HG02970 (cell line): ENCODE results near the gene ZNF718.
A peak's percentile ranks its signal among the peaks of the same experiment; 100 is the strongest.
"Not testable (repeated sequence)": the region's sequence is repeated elsewhere in the genome, so short reads cannot be mapped to it uniquely, and the experiment has no call there.

Experiments used
- ATAC-seq: cut with Tn5 transposase; IDR thresholded peaks from one replicate; pipeline ENCODE4 v1.9.1; 2021; ENCODE audit warnings: mild to moderate bottlenecking, moderate library complexity, moderate number of reproducible peaks; ENCODE audit not compliant: unreplicated experiment, low FRiP score

The ZNF718 gene

DNA sequence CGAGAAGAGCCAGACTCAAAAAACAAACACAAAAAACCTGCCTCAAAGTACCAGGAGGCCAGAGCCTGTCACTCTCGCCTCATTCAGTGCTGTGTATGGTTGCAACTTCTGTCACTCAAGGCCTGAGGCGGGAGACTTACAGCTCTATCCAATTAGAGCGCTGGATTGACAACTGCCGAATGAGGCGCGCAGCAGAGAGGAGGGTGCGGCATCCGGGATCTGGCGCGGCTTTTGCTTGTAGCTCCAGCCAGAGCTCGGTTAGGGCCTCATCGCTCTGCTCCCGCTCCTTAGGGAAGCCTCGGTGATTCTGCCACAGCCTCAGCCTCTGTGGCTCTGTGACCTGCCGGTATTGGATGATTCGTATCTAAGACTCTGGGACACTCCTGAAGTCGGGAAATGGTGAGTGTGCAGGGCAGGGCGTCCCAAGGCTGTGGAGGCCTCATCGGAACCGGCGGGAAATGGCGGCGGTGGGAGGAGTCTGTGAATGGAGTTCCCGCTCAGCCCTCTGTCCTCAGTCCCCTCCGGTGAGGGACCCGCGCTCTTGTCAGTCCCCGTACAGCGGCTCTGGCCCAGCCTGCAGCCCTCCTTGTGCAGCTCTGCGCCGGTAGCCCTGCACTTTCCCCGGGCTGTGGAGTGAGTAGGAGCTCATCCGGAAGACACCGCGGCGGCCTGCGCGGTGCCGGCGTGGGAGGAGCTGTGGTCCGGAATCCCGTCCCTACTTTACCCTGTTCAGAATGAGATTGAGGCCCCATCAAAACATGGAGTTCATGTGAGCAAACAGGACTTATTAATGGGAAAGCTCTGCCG, at the start of gene ZNF718:
Gene ZNF718 (plus strand): TSS at position 227 of the 807 bp plus-strand sequence. CDS start 170 bp downstream, at position 397.
- peak; percentile 98 for ATAC-seq

DNA sequence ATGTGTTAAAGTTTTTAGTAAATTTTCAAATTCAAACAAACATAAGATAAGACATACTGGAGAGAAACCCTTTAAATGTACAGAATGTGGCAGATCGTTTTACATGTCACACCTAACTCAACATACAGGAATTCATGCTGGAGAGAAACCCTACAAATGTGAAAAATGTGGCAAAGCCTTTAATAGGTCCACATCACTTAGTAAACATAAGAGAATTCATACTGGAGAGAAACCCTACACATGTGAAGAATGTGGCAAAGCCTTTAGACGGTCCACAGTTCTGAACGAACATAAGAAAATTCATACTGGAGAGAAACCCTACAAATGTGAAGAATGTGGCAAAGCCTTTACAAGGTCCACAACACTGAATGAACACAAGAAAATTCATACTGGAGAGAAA, 38.4 kb upstream of the ZNF718 start:
- ATAC-seq: no peak

DNA sequence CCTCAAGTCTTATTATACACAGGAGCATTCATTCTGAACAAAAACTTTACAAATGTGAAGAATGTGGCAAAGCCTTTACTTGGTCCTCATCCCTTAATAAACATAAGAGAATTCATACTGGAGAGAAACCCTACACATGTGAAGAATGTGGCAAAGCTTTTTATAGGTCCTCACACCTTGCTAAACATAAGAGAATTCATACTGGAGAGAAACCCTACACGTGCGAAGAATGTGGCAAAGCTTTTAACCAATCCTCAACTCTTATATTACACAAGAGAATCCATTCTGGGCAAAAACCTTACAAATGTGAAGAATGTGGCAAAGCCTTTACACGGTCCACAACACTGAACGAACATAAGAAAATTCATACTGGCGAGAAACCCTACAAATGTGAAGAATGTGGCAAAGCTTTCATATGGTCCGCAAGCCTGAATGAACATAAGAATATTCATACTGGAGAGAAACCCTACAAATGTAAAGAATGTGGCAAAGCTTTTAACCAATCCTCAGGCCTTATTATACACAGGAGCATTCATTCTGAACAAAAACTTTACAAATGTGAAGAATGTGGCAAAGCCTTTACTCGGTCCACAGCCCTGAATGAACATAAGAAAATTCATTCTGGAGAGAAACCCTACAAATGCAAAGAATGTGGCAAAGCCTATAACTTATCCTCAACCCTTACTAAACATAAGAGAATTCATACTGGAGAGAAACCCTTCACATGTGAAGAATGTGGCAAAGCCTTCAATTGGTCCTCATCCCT, 37.6 kb upstream of the ZNF718 start:
- not testable (repeated sequence) for ATAC-seq

DNA sequence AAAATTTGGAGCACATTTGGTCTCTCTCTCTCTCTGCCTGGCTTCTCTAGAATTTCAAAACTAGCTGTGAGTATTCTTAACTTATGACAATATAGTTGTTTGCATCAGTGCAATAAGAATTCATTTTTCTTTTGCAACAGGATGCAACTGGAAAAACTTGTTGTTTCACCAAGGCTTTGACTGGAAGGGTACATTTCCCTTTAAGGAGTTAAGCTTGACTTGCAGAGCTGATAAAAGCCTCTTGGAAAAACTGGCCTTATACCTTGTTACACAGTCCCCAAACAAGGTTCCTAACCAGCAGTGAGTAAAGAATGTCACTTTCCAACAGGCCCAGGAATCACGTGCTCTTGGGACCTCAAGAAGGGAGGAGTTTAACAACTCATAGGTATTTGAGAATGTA, 25.9 kb upstream of the ZNF718 start:
- ATAC-seq: no peak

DNA sequence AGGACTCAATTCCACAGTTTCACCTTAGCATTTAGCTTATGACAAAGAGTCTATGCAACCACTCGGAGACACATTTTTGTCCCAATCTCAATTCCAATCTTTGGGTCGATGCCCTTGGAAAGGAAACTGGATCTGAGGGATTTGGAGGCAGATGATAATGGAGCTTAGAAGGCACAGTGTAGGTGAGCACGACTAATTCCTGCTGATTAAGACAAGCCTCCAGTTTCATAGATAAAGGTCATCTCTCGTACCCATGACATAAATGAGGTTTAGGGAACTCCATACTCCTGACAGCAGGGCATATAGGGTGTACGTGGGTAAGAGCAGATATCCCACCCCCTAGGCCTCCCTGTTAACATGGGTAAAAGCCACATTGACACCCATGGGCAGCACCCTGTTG, 24.4 kb upstream of the ZNF718 start:
- no peak for ATAC-seq

DNA sequence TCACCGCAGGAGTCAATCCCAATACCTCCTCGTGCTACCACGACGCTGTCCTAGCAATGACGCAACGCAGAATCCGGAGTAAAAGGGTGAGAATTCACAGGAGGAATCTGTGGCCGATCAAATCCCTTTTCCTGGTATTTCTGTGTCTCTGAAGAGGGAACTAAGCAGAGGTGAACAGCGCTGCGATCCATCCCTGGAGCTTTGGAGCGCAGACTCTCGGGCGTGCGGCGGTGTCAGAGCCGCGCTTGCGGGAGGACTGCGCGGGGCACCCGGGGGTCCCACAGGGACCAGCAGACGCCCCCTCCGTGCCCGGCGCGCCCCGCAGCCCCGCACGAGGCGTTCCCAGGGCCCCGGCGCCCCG, 17.2 kb upstream of the ZNF718 start:
- no peak for ATAC-seq

DNA sequence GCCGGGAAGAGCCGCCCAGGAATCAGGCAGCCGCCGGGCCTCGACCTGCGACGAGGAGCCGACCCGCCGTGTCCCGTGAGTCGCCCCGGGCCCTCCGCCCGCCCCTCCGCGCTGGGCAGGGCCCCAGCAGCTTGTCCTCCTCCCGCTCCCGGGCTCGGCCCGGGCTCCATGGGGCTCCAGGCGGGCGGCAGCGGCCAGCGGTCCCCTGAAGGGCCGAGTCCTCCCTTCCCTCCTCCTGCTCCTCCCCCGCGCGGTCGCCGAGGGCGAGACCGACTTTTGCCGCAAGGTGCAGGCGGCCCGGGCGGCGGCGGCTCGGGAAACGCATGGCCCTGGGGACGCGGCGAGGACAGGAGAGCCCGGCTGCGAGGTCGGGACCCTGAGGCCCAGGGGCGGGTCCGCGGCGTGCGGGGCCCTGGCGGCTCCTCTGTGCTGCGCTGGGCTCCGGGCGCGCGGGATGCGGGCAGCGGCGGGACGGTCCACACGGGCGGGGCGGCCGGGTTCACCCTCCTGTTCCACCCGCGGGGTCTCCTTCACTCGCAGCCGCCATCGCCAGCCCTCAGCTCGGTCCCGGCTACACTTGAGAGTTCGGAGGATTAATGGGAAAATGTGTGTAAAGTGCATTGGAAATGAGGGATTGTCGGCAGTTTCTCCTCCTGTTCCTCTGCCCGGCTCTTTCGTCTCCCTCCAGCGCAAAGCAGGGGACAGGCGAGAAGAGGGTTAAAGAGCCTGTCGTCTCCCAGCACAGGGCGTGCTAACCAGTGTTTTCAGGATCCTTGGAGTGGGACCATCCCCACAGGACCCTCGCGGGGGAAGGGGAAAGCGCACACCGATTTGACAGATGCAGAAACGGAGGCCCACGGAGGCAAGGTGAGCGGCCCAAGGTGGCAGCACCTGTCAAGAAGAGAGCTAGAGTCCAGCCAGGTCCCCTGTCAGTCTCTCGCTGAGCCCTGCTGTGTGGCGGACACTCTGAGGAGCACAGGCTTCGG, 16.6 kb upstream of the ZNF718 start:
- no peak for ATAC-seq

DNA sequence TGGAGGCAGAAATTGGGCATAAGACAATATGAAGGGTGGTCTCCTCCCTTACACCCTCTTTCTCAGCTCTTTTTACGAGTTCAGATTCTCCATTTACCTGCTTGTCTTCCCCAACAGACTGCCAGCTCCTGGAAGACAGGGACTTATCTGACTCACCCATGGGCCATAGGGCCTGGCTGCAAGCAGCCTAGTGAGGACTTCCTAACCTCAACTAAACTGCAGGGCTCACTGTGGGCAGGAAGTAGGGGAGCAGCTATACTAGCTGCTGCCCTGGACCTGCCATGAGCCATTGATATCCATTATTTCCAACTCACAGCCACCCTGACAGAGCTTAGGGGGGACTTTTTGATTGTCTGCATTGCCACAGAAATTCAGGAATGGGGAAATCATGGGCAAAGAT, 11.5 kb upstream of the ZNF718 start:
- ATAC-seq: no peak

DNA sequence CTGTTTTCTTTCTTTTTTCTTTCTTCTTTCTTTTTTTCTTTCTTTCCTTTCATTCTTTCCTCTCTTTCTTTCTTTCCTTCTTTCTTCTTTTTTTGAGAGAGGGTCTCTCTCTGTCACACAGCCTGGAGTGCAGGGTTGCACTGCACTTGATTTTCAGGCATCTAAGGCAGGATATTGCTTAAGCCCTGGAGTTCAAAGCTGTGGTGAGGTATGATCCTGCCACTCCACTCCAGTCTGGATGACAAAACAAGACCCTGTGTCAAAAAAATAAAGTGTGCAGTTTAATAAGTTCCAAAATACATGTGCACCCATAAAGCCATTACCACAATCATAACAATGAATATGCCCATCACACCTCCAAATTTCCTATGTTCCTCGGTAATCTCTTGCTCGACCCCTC, 10.6 kb upstream of the ZNF718 start:
- ATAC-seq: no peak

DNA sequence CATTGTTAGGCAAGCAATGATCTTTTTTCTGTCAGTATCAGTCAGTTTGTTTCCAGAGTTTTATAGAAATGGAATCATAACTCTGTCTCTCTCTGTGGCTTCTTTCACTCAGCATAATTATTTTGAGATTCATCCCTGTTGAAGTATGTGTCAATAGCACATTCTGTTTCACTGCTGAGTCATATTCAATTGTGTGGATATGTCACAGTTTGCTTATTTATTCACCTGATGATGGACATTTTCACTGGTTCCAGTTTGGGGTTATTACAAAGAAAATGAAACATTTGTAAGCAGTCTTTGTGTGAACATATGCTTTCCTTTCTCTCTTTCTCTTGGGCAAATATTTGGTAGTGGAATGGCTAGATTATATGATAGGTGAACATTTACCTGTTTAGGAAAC, 10.2 kb upstream of the ZNF718 start:
- no peak for ATAC-seq

DNA sequence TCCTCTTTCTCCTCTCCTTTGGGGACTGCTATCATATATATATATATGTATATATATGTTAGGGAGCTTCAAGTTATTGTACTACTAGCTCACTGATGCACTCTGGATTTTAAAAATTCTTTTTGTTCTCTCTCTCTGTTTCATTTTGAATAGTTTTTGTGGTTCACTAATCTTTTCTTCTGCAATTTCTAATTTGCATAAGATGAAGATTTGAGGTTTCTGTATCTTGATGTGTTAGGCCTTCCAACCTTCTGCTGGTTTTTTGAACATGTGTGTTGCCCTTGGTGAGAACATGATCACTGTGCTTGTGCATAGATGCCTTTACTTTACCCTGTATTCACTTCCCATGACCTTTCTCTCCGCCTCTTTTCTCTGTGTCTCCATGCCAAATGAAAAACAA, 7.8 kb upstream of the ZNF718 start:
- no peak for ATAC-seq

DNA sequence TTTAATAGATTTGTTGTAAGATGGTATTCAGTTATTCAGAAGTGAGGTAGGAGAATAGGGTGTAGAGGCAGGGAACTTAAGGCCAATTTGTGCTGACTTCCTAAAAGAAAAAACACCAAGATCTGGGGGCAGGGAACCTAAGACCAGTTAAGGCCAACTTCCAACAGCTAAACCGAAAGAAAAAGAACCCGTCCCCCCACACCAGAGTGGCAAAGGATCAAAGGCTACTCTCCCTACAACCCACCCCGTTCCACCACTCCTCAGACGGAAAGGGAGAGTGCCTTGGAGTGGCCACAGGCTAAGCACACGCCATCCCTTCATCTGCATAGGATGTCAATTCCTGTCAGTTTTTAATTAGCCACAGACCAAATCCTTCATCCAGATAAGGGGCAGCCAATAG, 3.7 kb upstream of the ZNF718 start:
- ATAC-seq: no peak

DNA sequence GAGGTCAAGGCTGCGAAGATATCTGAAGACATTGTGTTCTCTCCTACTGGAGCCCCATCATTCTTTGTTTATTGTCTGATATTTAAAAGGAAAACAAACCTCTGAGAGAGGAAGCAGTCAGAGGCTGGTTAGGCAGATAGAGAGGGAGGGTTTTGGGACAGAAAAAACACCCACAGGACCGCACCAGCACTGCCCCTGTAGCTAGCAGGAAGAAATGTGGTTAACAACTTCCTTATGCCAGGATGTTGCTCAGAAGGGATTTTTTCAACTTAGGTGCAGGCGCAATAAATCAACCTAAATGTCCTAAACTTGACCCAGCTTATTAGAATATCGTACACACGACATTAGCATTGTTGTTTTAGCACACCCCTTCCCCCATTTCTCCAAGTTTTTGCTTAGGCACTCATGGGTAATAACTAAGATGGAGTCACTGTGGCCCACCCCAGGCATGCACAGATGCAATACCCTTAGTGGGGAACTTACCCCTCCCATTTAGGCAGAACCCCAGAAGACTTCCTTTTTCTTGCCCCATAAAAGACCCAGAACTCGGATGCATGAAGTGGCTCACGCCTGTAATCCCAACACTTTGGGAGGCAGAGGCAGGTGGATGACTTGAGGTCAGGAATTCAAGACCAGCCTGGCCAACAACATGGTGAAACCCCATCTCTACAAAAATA, 2.8 kb upstream of the ZNF718 start:
- ATAC-seq: no peak

DNA sequence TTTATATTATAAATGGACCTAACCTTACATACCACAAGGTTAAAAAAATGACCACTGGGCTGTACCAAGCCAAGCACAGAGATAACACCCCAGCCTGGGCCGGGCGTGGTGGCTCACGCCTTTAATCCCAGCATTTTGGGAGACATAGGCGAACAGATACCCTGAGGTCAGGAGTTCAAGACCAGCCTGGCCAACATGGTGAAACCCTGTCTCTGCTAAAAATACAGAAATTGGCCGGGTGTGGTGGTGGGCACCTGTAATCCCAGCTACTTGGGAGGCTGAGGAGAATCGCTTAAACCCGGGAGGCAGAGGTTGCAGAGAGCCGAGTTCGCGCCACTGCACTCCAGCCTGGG, 403 bp upstream of the ZNF718 start:
- not testable (repeated sequence) for ATAC-seq

DNA sequence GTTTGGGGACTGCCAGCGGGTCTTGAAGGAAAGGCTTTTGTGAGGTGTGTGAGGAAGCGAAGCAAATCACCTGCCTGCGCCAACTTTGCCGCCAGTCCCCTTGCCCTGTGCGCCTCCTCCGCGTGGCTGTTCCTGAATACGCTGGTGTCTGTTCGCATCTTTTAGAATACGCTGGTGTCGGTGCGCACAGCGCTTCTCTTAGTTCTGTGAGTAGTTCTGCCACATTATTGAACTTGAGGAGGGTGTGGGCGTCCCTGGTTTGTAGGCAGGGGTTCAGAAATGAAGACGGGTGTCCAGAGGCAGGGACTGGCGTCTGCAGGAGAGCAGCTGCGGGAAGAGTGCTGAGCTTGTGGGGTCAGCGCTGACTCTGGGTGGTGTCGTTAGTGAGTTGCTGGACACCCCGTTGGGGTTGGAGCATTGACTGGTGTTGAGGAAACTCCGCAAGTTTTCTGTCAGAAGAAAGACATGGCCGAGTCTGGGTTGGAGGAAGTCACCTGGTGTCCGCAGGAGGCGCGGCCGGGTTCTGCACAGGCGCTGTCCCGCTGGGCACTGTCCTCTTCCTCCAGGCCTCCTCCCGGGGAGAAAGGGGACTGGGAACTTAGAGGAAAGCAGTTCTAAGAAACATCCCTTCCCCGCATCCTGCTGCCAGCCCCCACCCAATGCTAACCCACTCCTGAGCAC, 930 bp downstream of the ZNF718 start:
- ATAC-seq: no peak

DNA sequence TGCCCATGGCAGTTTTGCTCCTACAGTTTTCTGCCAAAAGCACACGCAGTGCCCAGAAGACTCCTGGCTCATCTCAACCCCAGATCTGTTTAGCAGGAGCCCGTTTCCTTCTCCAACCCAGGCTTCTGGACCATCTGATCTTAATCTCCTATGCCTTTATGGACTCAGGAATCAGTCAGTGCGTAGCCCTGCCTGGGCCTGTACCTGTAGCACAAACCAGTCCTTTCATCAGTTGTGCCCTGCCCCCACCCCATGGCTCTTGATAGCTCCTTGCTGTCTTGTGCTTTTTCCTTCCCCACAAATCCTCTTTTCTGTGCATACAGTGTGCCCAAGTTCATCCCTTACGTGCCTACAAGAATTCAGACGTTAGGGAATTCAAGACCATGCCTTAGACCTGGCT, 1.5 kb downstream of the ZNF718 start:
- ATAC-seq: no peak

DNA sequence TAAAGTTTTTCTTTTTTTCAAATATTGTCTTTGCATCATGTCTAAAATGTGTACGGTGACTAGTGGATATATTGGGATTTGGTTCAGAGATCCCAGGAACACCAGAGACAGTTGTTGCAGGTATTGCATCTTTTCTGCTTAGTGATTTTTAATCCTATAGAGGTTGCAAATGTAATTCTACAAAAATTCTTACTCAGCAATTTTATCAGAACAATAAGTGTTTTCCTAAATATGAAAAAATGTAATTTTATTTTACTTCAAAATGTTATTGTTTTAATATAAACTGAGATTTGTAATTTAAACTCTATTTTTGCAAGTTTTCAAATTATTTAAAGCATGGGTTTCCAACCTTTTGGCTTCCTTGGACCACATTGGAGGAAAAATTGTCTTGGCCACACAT, 8.2 kb downstream of the ZNF718 start:
- no peak for ATAC-seq

DNA sequence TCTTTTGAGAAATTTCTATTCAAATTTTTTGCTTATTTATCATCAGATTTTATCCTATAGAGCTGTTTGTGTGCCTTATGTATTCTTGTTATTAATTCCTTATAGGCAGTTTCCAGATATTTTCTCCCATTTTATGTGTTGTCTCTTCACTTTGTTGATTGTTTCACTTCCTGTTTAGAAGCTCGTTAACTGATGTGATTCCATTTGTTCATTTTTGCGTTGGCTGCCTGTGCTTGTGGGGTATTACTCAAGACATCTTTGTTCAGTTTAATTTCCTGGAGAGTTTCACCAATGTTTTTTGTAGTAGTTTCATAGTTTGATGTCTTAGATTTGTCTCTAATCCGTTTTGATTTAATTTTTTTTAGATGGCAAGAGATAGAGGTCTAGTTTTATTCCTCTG, 14.6 kb downstream of the ZNF718 start:
- no peak for ATAC-seq

DNA sequence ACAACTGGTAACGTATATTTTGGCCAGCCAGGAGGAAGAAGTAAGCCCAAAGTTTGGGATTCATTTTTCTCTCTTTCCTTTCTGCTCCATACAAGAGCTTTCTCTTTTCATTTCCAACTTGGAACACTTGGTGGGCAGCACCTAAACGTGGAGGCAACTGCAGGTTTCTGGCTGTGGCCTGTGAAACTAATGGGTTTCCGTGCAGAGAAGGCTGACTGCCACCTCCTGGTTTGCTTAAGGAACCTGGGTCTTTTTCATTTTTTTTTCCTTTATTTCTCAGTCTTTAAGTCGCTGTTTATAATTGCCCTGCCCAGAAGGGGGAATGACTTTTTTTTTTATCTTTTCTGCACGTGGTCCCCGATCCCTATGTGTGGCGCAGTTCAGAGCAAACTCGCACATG, 15.4 kb downstream of the ZNF718 start:
- no peak for ATAC-seq

DNA sequence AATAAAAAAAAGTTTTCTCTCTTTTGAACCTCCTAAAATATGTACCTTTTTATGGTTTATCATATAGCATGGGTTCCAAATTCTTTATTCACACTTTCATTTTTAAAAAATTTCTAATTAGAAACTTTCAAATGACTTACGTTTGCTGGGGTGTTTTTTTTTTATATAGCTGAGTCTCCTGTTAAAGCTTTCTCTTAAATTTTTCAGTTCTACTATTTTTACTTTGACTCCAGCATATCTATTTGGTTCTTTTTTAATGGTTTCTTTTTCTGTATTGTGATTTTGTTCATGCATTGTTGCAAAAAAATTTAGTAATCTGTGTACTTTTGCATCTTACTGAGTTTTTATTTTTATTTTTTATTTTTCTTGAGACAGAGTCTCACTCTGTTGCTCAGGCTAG, 22.3 kb downstream of the ZNF718 start:
- no peak for ATAC-seq
